Upper lobe of left lung (tissue), 4 donors: Measurements from ENCODE around the gene IL37.

ENCODE experiments used
- POLR2AphosphoS5 ChIP-seq, 2 donors: sonication (generic); formaldehyde crosslinking; IDR thresholded peaks; one replicate each; pipeline ENCODE4 v1.5.1; 2017; ENCODE audit warnings: antibody characterized with exemption in 2 of 2
- TF ChIP-seq, protein P1 (sequence below), 6 experiments: fragments of 450-650 bp in 4 of 6; fragments of 200-600 bp in 2 of 6; sonication (generic) in 2 of 6; IDR thresholded peaks; one replicate each; pipeline ENCODE4 v1.5.1; 2016 to 2019; ENCODE audit warnings: antibody characterized with exemption in 6 of 6

DNA sequence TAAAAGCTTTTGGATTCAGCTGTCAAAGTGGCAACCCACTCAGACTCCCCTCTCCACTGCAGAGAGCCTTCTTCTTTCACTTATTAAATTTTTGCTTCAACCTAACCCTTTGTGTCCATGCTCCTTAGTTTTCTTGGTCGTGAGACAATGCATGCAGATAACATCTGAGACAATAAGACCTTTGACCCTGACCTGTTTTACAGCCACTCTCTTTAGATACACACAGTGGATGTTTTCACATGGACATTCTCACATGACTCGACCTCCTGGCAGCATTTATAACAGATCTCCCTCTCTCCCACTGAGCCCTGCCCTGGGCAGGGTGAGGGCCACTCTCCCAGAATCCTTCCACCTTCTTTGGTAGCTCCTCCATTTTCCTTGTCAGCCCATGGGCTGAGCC, 36.4 kb downstream of the IL37 start:
- TF ChIP-seq, protein P1, sequence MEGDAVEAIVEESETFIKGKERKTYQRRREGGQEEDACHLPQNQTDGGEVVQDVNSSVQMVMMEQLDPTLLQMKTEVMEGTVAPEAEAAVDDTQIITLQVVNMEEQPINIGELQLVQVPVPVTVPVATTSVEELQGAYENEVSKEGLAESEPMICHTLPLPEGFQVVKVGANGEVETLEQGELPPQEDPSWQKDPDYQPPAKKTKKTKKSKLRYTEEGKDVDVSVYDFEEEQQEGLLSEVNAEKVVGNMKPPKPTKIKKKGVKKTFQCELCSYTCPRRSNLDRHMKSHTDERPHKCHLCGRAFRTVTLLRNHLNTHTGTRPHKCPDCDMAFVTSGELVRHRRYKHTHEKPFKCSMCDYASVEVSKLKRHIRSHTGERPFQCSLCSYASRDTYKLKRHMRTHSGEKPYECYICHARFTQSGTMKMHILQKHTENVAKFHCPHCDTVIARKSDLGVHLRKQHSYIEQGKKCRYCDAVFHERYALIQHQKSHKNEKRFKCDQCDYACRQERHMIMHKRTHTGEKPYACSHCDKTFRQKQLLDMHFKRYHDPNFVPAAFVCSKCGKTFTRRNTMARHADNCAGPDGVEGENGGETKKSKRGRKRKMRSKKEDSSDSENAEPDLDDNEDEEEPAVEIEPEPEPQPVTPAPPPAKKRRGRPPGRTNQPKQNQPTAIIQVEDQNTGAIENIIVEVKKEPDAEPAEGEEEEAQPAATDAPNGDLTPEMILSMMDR (IDR thresholded peaks at IDR 0.05): no peak
- no peak for TF ChIP-seq POLR2AphosphoS5 (IDR thresholded peaks at IDR 0.05)
